NCI-H748 (cell line): ENCODE data around the gene BMX.

Source experiments
- DNase-seq: peaks from one replicate; lab custom pipeline; 2025; ENCODE audit not compliant: unreplicated experiment; lab: John Stamatoyannopoulos, UW

BMX gene

GRCh38 chrX:15505101-15505500, 4.5 kb downstream of the BMX start:
- DNase-seq, result no peak

- DNase-seq, result no peak
These were observed 6.4 kb downstream of the BMX start for GRCh38 chrX:15507005-15507404.

GRCh38 chrX:15509845-15510244, 9.2 kb downstream of the BMX start:
- no peak for DNase-seq

- DNase-seq, result peak; percentile 5
These were observed 11.0 kb downstream of the BMX start for GRCh38 chrX:15511563-15511962.

GRCh38 chrX:15512401-15512965, 11.9 kb downstream of the BMX start:
- no peak for DNase-seq

- no peak for DNase-seq
These were observed 13.7 kb downstream of the BMX start for GRCh38 chrX:15514279-15514678.

- DNase-seq, result no peak
These were observed 15.3 kb downstream of the BMX start for GRCh38 chrX:15515931-15516330.

- DNase-seq, result no peak
These were observed 21.9 kb downstream of the BMX start for GRCh38 chrX:15522464-15522863.

GRCh38 chrX:15523088-15523487, 22.5 kb downstream of the BMX start:
- no peak for DNase-seq

- DNase-seq, result peak; percentile 28
These were observed 23.8 kb downstream of the BMX start for GRCh38 chrX:15524417-15524816.

GRCh38 chrX:15525664-15526416, 25.2 kb downstream of the BMX start:
- DNase-seq, result peak; percentile 86

- DNase-seq, result no peak
These were observed 28.6 kb downstream of the BMX start for GRCh38 chrX:15529165-15529564.

- DNase-seq, result no peak
These were observed 29.7 kb downstream of the BMX start for GRCh38 chrX:15530318-15530717.

- no peak for DNase-seq
These were observed 46.1 kb downstream of the BMX start for GRCh38 chrX:15546745-15547144.

- DNase-seq, result no peak
These were observed 46.7 kb downstream of the BMX start for GRCh38 chrX:15547356-15547755.

GRCh38 chrX:15549189-15550012, 48.8 kb downstream of the BMX start:
- no peak for DNase-seq

- no peak for DNase-seq
These were observed 58.6 kb downstream of the BMX start for GRCh38 chrX:15559227-15559626.

GRCh38 chrX:15560924-15561323, 60.3 kb downstream of the BMX start:
- no peak for DNase-seq

- no peak for DNase-seq
These were observed 62.4 kb downstream of the BMX start for GRCh38 chrX:15563056-15563455.

GRCh38 chrX:15564981-15565579, 64.5 kb downstream of the BMX start:
- DNase-seq, result peak; percentile 78

GRCh38 chrX:15566244-15566643, 65.6 kb downstream of the BMX start:
- no peak for DNase-seq

GRCh38 chrX:15567267-15567666, 66.7 kb downstream of the BMX start:
- no peak for DNase-seq
